Ramos (cell line): ENCODE measurements around the gene THEMIS2.
"Not testable (repeated sequence)": the region's sequence is repeated elsewhere in the genome, so short reads cannot be mapped to it uniquely, and the experiment has no call there.

Experiments
- in situ Hi-C: fragments of 300-500 bp; cut with MboI; formaldehyde crosslinking; loops from one replicate; pipeline ENCODE4 v1.14.3; 2022; ENCODE audit warnings: low sequenced_read_pairs; ENCODE audit not compliant: unreplicated experiment

THEMIS2 gene

DNA sequence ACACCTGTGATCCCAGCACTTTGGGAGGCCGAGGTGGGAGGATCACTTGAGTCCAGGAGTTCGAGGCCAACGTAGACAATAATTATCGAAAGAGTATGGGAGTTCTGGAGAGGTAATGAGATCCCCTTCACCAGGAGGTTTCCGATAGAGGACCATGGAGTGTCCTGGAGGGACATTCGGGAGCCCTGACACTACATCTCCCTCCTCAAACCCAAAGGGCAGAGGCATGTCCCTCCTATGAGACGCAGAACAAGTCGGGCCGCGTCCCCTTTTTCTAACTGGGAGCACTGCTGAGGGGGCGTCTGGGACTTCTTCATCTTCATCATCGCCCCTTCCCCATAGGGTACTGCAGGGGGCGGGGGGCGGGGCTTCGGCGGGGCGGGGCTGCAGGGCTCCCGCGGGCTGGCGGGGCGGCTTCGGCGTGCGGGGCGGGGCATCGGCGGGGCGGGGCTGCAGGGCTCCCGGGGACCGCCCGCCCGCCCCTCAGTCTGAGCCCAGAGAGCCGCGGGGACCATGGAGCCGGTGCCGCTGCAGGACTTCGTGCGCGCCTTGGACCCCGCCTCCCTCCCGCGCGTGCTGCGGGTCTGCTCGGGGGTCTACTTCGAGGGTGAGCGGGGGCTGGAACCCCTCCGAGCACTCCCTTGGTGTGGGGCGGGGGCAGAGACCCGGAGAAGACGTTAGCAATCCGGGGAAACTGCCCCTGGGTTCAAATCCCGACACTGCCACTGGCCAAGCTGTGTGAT lies at the start of gene THEMIS2:
THEMIS2 (plus strand) TSS at position 486 of the 743 bp plus-strand sequence; CDS start at position 514, 28 bp downstream.
- in situ Hi-C loops, result loop anchor here (25.0 kb wide), 1 partner anchor 340 kb away; no protein-coding TSS in a partner anchor

DNA sequence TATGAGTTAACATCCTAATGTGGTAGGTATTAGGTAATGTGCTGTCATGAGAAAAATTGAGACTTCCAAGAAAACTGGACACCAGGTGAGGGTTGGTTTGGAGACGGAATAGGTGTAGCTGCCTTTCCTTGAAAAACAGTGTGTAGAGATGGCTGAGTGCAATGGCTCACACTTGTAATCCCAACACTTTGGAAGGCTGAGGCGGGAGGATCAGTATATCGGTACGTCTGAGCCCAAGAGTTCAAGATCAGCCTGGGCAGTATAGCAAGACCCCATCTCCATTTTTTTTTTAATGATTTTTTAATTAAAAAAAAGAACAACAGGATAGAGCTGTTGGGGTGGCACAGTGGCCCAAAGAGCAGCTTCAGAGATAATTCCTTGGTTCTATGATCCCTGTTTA lies 48.6 kb upstream of the THEMIS2 start:
- in situ Hi-C loops, result no loop called here

DNA sequence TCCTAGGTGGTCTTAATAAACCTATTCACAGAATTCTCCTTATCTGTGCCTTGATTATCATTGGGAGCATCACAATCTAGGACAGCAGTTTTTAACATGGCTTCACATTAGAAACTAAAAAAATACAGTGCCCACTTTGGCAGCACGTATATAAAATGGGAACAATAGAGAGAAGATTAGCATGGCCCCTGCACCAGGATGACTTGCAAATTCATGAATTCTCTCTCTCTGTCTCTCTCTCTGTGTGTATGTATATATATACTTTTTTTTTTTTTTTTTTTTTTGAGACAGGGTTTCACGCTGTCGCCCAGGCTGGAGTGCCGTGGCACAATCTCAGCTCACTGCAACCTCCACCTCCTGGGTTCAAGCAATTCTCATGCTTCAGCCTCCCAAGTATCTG lies 47.9 kb upstream of the THEMIS2 start:
- in situ Hi-C loops, result no loop called here

DNA sequence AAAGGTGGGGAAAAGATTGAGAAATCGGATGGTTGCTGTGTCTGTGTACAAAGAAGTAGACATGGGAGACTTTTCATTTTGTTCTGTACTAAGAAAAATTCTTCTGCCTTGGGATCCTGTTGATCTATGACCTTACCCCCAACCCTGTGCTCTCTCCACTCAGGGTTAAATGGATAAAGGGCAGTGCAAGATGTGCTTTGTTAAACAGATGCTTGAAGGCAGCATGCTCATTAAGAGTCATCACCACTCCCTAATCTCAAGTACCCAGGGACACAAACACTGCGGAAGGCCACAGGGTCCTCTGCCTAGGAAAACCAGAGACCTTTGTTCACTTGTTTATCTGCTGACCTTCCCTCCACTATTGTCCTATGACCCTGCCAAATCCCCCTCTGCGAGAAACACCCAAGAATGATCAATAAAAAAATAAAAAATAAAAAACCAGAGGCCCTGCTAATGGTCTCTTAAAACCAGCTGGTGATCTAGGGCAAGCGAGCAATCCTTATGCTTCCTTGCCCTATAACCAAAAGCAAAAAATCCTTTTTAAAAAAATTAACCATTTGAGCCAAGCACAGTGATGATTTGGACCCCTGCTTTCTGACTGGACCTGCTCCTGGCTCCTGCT lies 42.9 kb upstream of the THEMIS2 start:
- in situ Hi-C loops, result not testable (repeated sequence)

DNA sequence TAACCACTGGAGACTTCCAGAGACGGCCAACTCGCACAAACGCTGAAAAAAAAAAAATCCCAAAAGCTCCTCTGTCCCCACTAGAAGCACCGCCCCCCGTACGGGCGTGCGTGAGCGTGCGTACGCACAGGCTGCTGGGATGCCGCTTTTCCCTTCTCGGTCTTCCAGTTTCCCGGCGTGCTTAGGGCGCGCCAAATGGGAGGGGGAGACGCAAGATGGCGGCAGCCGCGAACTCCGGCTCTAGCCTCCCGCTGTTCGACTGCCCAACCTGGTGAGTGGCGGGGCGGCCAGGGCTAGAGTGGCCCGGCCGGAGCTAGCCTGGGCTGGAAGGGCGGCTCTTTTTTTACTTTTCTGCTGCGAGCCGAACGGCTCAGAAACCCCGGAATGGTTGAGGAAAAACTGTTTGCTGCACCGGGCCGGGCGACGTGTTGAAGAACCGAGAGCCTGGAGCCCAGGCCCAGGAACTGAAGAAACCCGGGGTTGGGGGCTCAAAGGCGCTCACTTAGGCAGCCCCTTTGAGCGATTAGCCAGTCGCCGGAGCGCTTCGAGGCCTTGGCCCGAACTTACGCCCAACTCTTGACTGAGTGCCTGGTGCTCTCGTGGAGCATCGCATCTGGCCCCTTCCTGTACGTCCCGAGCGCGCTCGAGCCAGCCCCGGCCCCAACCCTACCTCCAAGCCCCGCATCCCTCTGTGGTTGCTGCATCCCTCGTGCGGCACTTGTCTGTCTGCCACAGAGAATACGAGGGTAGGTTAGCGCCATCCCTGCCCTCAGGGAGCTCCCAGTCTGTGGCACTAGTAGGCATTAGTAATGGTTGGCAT lies 41.5 kb upstream of the THEMIS2 start, which contains the start of gene PPP1R8:
PPP1R8 (plus strand) TSS at position 162 of the 820 bp plus-strand sequence; CDS start at position 216, 54 bp downstream.
- in situ Hi-C loops, result no loop called here

DNA sequence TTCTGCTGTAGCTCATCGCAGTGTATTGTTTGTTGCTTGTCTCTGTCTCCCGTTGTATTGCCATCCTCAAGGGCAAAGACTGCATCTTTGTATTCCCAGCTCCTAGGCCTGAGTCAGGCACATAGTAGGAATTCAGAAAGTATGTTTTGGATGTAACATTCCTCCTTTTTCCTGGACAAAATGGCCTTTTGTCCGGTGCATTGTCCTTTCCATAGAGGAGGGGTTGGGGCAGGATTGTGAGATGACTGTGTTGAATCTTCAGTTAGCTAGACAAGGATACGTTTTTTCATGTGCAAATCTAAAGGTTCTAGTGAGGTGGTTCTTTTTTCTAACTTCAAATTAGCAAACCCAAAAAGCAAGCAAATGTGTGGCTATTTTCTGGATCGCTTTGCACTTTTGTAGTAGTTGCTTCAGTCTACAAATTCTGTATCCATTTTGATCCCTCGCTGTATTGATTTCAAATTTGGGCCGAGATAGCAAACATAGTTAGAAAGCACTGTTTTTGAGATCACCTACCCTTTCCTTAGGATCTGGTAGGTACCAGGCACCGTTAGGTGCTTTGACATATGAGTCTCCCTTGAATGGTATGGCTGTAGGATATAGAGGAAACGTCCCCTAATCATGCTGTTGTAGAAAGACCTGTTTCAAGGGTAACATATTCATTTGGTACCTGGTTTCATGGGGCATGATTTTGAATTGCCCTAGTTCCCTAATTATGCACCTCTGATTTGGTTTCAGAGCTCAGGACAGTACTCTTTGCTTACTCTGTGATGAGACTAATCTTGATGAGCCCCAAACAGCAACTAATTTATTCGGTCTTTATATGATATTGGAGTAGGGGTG lies 40.6 kb upstream of the THEMIS2 start:
- in situ Hi-C loops, result no loop called here

DNA sequence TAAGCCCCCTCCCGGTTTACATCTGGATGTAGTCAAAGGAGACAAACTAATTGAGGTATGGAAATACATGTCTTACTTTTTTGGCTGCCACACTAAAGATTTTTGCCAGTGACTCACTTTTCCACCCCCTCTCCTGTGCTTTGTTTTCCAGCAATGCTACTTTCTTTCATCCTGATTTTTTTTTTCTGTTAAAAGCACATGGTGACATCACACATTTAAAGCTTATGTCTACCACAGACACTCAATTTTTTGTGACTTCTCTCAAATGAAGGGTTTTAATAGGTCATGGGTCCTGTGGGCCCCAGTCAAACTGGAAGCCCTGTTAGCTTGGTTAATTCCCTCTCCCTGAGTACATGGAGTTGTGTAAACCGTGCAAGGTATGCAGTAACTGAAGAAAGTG lies 39.6 kb upstream of the THEMIS2 start:
- in situ Hi-C loops, result no loop called here

DNA sequence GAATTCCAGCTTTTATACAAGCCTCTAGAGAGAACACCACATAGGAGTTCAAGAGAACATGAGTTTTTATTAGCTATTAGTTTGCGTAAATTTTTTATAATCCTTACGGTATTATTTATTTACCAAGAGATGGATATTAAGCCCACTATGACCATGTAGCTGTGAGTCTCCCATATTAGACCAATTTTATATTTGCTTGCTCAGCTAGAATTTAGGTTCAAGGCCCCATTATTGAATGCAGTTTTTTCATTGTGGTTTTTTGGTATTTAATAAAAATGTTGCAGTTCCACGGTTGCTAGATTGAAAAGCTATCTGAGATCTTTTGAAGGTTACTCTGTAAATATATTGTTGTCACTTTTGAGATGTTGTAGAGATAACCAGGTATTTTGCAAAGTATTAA lies 38.9 kb upstream of the THEMIS2 start:
- in situ Hi-C loops, result no loop called here

DNA sequence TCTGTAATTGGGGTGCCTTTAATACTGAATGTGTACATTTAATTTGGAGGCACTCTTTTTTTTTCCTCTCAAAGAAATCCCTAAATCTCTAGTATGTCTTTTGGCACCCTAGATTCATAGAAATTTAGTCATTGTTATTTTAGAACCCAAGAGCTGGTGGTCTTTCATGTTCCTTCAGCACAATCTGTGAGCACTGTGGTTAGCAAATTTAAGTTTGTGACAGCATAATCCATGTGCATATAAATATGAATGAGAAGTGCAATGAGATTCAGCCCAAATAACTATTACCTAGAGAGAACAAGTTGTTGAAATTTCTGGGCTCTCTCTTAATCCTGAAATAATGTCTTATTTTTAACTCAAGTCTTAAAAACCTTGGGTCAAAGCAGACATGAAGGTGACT lies 37.3 kb upstream of the THEMIS2 start:
- in situ Hi-C loops, result no loop called here

DNA sequence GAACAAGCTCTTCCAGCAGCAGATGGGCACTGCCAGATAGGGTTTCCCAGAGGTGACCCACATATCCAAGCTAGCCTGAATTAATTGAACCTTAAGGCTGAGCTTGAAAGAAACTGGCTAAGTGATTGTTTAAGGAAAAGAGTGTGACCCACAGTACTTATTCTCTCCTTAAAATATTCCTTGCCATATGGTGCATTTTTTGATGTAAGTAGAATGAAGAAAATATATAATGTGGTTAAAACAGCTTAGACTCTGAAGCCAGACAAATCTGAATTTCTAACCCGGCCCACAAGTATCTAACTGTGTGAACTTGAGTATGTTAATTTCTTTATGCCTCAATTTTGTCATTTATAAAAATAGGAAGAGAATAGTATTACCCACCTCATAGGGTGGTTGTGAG lies 36.8 kb upstream of the THEMIS2 start:
- in situ Hi-C loops, result no loop called here

DNA sequence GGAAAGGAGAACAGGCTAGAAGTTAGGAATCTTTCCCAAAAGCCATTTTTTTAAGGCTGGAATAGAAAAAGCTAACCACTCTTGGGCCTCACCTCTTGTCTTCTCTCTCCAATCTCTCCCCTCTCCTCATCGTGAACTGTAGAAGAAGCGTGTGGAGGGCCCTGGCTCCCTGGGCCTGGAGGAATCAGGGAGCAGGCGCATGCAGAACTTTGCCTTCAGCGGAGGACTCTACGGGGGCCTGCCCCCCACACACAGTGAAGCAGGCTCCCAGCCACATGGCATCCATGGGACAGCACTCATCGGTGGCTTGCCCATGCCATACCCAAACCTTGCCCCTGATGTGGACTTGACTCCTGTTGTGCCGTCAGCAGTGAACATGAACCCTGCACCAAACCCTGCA lies 22.4 kb upstream of the THEMIS2 start:
- in situ Hi-C loops, result loop anchor here (25.0 kb wide), 1 partner anchor 362 kb away; no protein-coding TSS in a partner anchor

DNA sequence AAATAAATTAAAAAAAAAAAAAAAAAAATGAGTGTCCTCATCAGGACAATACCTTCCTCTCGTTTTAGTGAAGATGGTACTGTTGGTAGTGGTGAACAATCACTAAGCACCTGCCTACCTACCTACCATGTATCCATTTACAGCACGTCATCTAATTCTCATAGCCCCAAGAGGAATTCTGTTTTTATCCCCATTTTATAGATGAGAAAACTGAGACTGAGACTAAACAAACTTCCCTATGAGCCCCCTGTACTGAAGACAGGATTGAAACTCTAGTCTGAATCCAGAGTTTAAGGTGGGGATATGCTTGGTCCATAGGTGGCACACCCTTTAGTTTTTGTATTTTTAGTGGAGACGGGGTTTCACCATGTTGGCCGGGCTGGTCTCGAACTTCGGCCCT lies 17.3 kb upstream of the THEMIS2 start:
- in situ Hi-C loops, result loop anchor here (25.0 kb wide), 1 partner anchor 357 kb away; no protein-coding TSS in a partner anchor

DNA sequence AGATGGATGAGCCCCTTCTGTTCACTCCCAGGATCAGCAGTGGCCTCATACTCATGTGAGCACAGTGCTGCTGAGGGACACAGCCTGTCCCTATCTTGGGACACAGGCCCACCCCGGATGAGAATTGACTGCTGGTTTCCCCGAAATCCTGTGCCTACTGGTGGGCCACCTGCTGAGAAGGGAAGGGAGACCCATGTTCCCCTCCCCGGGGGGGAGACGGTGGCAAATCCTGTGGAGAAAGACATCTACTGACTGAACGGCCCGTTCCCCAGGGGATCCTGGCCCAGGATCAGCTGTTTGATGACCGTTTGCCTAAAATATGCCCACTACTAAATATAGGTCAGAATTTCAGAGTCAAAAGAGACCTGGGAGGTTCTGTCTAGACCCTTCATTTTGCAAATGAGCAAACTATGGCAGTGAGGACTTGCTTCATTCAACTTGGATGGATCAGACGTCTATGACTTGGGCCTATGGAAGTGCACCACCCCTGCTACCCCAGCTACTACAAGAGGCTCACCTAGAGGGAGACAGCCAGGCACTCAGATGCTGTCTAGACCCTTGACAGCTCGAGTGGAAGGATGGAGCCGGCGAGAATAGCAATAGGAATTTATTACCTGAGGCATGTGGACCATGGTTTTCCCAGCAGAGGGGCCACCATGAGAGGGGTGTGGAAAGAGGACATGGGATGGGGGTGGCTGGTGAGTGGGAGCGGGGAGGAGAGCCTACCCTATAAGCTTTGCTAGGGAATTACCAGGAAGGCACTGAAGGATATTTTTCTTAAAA lies 15.6 kb upstream of the THEMIS2 start:
- in situ Hi-C loops, result loop anchor here (25.0 kb wide), 1 partner anchor 356 kb away; no protein-coding TSS in a partner anchor

DNA sequence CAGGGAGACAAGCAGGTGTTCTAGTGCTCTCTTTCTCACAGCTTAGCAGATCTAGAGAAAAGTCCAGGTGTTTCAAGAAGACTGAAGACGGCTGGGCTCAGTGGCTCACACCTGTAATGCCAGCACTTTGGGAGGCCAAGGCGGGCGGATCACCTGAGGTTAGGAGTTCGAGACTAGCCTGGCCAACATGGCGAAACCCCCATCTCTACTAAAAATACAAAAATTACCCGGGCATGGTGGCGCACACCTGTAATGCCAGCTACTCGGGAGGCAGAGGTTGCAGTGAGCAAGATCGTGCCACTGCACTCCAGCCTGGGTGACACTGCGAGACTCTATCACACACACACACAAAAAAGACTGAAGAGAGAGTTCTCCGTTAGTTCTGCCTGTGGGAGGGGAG lies 14.8 kb upstream of the THEMIS2 start:
- in situ Hi-C loops, result loop anchor here (25.0 kb wide), 1 partner anchor 355 kb away; no protein-coding TSS in a partner anchor

DNA sequence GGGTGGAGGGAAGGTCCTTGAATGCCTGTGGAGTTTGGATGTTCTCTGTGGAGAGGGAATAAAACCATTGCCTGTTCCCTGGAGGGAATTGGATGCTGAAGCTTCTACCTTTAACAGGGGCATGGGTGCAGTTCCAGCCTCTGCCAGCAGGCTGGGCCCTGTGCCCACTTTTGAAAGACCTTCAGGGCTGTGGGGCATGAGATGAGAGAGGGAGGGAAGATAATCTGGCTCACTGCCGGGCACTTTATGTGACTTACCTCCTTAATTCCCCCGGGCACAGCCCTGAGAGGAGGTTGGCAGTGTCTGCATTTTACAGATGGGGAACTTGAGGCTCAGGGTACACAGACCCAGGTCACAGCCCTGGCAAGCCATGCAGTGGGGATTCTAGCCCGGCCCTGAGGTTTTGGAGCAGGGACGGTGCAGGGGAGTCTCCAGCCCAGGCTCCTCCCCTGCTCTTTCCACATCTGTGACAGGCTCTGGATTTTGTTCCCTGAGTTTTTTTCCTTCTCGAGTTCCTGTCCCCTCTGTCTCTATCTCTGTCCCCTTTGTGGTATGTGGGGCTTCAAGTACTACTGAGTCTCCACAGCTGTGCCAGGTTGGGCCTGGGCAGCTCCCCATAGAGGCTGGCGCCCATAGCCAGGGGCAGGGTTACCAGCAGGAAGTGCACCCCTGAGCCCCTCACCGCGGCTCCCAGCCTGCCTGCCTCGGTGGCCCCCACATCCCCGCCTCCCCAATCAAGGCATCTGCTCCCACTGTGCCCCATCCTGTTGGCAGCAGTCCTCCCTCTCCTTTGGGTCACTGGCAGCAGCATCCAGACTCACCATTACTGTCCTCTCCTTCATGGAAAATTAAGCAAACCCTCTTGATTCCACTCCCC lies 14.0 kb upstream of the THEMIS2 start:
- in situ Hi-C loops, result loop anchor here (25.0 kb wide), 1 partner anchor 354 kb away; no protein-coding TSS in a partner anchor

DNA sequence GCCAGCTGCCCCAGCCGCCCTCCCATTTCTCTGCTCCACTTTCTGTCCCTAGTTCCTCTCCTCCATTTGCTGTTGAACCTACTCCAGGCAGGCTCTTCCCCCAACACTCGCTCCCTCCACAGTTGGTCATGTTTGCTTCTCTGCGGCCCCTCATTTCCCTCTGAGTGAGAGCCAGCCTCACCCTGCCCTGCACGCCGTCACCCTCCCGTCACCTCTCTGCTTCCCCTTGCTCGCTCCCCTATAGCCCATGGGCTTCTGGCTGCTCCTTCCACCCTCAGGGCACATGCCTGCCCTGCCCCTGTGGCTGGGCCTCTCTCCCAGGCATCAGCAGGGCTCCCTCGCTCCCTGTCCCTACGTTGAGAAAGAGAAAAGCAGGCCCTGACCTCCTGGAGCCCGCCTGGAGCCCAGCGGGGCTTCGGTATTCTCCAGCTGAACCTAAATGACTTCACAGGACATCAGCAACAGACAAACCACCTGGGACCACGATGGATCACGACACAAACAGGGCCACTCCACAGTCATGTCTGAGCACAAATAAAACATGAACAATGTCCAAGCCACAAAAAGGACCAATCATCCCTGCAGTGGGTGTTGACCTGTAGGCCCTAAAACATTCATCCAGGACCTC lies 13.3 kb upstream of the THEMIS2 start:
- in situ Hi-C loops, result loop anchor here (25.0 kb wide), 1 partner anchor 353 kb away; no protein-coding TSS in a partner anchor

DNA sequence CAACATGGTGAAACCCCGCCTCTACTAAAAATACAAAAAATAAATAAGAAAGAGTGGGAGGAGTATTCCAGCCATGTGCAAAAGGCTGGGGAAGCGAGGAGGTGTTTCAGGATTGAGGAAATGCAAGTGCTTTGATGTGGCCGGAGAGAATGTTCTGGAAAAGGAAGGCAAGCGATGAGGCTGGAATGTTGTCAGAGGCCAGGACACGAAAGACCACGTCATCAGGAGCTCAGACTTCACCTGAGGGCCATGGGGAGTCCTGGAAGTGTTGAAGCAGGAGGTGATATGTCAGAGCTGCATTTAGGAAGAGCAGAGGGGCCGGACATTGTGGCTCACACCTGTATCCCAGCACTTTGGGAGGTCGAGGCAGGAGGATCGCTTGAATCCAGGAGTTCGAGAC lies 10.9 kb upstream of the THEMIS2 start:
- in situ Hi-C loops, result loop anchor here (5.0 to 25.0 kb wide), 2 partner anchors 106 to 351 kb away; no protein-coding TSS in a partner anchor
